K562 (cell line): ENCODE data around the gene SGSH. TPM values are rescaled to one million over a fixed set of nuclear protein-coding genes. Genes with fewer than 3 reads are reported as not detected.
A peak's percentile ranks its signal among the peaks of the same experiment; 100 is the strongest.

ENCODE experiments used
- BCOR ChIP-seq: fragments of 450-650 bp; IDR thresholded peaks from 2 replicates; pipeline ENCODE4 v1.6.1; 2016
- EP400 ChIP-seq: fragments of 450-650 bp; IDR thresholded peaks from 2 replicates; pipeline ENCODE4 v1.6.1; 2017; ENCODE audit warnings: antibody characterized with exemption, mild to moderate bottlenecking, moderate library complexity
- GATAD2A ChIP-seq: fragments of 450-650 bp; IDR thresholded peaks from 2 replicates; pipeline ENCODE4 v1.6.1; 2017
- HDAC8 ChIP-seq: fragments of 450-650 bp; IDR thresholded peaks from 2 replicates; pipeline ENCODE4 v1.6.1; 2016; ENCODE audit warnings: mild to moderate bottlenecking, missing genetic modification characterization, moderate library complexity, missing compliant biosample characterization
- JUN ChIP-seq, 2 experiments: sonication (generic) in 1 of 2; formaldehyde crosslinking in 1 of 2; IDR thresholded peaks; 2 replicates each; pipeline versions ENCODE4 v1.6.1 to v1.8.0; 2012 to 2022; ENCODE audit warnings: borderline replicate concordance in 2 of 2, mild to moderate bottlenecking in 2 of 2, improper control_type of control experiment in 1 of 2, low read depth in 1 of 2, low read length in 1 of 2, missing genetic modification reagents in 1 of 2
- KLF10 ChIP-seq: fragments of 250-450 bp; sonication (Bioruptor Pico); IDR thresholded peaks from 2 replicates; pipeline ENCODE4 v1.6.1; 2021; ENCODE audit warnings: matching md5 sums
- MAX ChIP-seq: sonication (generic); formaldehyde crosslinking; IDR thresholded peaks from 2 replicates; pipeline ENCODE4 v1.9.0; 2022; ENCODE audit warnings: mild to moderate bottlenecking, missing genetic modification reagents
- MEF2A ChIP-seq: IDR thresholded peaks from 2 replicates; pipeline ENCODE4 v1.6.1; 2011; ENCODE audit warnings: low read depth, mild to moderate bottlenecking, low read length, moderate library complexity; ENCODE audit not compliant: control insufficient read depth
- MTA1 ChIP-seq: fragments of 450-650 bp; IDR thresholded peaks from 2 replicates; pipeline ENCODE4 v1.6.1; 2017; ENCODE audit warnings: borderline replicate concordance
- NFRKB ChIP-seq: fragments of 450-650 bp; IDR thresholded peaks from 2 replicates; pipeline ENCODE4 v1.6.1; 2016; ENCODE audit warnings: low read depth
- NRF1 ChIP-seq, 2 experiments: fragments of 450-650 bp; IDR thresholded peaks in 1 of 2; conservative IDR thresholded peaks in 1 of 2; 2 replicates each; pipeline ENCODE4 v1.6.1; 2014; ENCODE audit warnings: mild to moderate bottlenecking in 2 of 2
- POLR2A ChIP-seq: fragments of 450-650 bp; conservative IDR thresholded peaks from 2 replicates; pipeline ENCODE4 v1.6.1; 2016
- SETDB1 ChIP-seq: IDR thresholded peaks from one replicate; pipeline ENCODE4 v1.6.1; 2012; ENCODE audit warnings: low read length, control low read depth, inconsistent platforms
- TEAD4 ChIP-seq, 2 experiments: sonication (generic) in 1 of 2; formaldehyde crosslinking in 1 of 2; IDR thresholded peaks; 2 replicates each; pipeline versions ENCODE4 v1.6.1 to v1.8.0; 2012 to 2022; ENCODE audit warnings: borderline replicate concordance in 1 of 2, inconsistent platforms in 1 of 2, low read length in 1 of 2, mild to moderate bottlenecking in 1 of 2, missing genetic modification reagents in 1 of 2
- ZNF277 ChIP-seq: fragments of 250-450 bp; sonication (Bioruptor Pico); IDR thresholded peaks from 2 replicates; pipeline ENCODE4 v1.8.0; 2022; ENCODE audit warnings: inconsistent platforms, mild to moderate bottlenecking, moderate library complexity, borderline replicate concordance
- ZNF354B ChIP-seq: fragments of 250-450 bp; sonication (Bioruptor Pico); IDR thresholded peaks from 2 replicates; pipeline ENCODE4 v1.4.0; 2020
- polyA plus RNA-seq, 8 experiments: library from polyadenylated mRNA; depleted of rRNA in 4 of 8; stranded (reverse) in 5 of 8; unstranded in 3 of 8; fragments of >200 nt; fragmentation: Nextera tagmentation in 2 of 8; fragmentation: Illumina TruSeq in 1 of 8; extraction: Ambion mirVana in 2 of 8; extraction: Trizol in 1 of 8; gene quantifications; 2 replicates each; pipeline versions ENCODE4 v1.2.1 to v1.2.3, GENCODE V29; 2011 to 2014; ENCODE audit warnings: inconsistent platforms in 1 of 8, missing spikeins in 1 of 8
- total RNA-seq, 7 experiments: library from RNA; depleted of rRNA in 6 of 7; stranded (reverse); fragments of >200 nt in 6 of 7; fragmentation: Illumina TruSeq in 2 of 7; extraction: Trizol in 2 of 7; gene quantifications; 2 replicates each; pipeline versions ENCODE4 v1.2.1 to v1.2.3, GENCODE V29; 2011 to 2021; ENCODE audit warnings: low replicate concordance in 1 of 7
- TF ChIP-seq, protein P1 (sequence below), 2 experiments: IDR thresholded peaks; 2 replicates each; pipeline ENCODE4 v1.6.1; 2012; ENCODE audit warnings: improper control_type of control experiment in 2 of 2, low read depth in 2 of 2, low read length in 2 of 2, borderline replicate concordance in 1 of 2
- TF ChIP-seq, protein P2 (sequence below): fragments of 150-350 bp; conservative IDR thresholded peaks from 2 replicates; pipeline ENCODE4 v1.6.1; 2014; ENCODE audit warnings: low read length
- TF ChIP-seq, protein P3 (sequence below): sonication (generic); formaldehyde crosslinking; IDR thresholded peaks from 2 replicates; pipeline ENCODE4 v1.8.0; 2022; ENCODE audit warnings: mild to moderate bottlenecking, low read depth, missing genetic modification reagents

The SGSH gene
- total and polyA plus RNA-seq, 9 of the 15 experiments (the other 6 are each of a cell fraction or from before 2014, with no cell fraction given) = 0.25 to 15.7 (median 4.9) TPM

DNA sequence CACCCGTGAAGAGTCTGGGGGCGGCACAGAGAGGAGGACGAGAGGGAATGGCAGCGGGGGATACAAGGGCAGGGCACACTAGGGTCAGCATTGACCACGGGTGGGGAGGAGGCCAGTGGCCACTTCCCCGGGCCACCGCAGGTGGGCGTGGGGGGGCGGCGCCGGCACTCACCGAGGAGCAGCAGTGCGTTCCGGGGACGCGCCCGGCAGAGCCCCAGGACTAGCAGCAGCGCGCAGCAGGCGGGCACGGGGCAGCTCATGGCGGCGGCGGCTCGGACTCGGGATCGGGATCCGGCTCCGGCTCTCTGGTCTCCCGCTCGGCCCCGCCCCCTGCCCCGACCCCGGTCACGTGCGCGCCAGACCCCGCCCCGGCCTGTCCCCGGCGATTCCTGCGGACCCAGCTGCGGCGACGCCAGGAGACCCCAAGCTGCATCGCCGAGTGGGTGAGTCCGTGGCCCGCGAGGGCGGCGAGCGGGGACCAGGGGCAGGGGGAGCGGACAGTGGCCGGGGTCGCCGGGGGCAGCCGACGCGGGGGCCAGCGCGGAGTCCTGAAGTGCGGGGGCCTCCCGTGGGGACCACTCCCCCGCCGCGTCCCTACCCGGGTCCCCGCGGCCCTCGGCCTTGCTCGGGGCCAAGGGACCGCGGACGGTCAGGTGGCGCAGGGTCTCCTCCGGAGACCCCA lies at the start of gene SGSH, which contains the start of gene SLC26A11 (continued):
- TF ChIP-seq ZNF277 (CRISPR knock-in tag) (no peak), TEAD4 (IDR thresholded peaks at IDR 0.05; ENCODE audit: low read length) (no peak), TEAD4 (CRISPR knock-in tag; IDR thresholded peaks at IDR 0.05; ENCODE audit: borderline replicate concordance) (no peak), MEF2A (no peak), ZNF354B (CRISPR knock-in tag) (no peak), SETDB1 (no peak), BCOR (no peak), GATAD2A (no peak), KLF10 (no peak), NRF1 (conservative IDR thresholded peaks at IDR 0.05 in 1 of 2, IDR thresholded peaks at IDR 0.05 in 1 of 2) (no peak), HDAC8 (tag) (no peak), NFRKB (peak; percentile 48; the same call in 1 of the 2 replicates), POLR2A (peak; percentile 64), JUN (IDR thresholded peaks at IDR 0.05; ENCODE audit: borderline replicate concordance, low read depth, low read length) (no peak), JUN (CRISPR knock-in tag; IDR thresholded peaks at IDR 0.05; ENCODE audit: borderline replicate concordance) (no peak), MTA1 (no peak), EP400 (0 out of 2 replicates have a peak, but pooled peaks have one; percentile 29), MAX (CRISPR knock-in tag) (peak; percentile 40; the same call in 1 of the 2 replicates)
- TF ChIP-seq, protein P1, sequence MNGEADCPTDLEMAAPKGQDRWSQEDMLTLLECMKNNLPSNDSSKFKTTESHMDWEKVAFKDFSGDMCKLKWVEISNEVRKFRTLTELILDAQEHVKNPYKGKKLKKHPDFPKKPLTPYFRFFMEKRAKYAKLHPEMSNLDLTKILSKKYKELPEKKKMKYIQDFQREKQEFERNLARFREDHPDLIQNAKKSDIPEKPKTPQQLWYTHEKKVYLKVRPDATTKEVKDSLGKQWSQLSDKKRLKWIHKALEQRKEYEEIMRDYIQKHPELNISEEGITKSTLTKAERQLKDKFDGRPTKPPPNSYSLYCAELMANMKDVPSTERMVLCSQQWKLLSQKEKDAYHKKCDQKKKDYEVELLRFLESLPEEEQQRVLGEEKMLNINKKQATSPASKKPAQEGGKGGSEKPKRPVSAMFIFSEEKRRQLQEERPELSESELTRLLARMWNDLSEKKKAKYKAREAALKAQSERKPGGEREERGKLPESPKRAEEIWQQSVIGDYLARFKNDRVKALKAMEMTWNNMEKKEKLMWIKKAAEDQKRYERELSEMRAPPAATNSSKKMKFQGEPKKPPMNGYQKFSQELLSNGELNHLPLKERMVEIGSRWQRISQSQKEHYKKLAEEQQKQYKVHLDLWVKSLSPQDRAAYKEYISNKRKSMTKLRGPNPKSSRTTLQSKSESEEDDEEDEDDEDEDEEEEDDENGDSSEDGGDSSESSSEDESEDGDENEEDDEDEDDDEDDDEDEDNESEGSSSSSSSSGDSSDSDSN (IDR thresholded peaks at IDR 0.05; ENCODE audit: borderline replicate concordance in 1 of 2, low read depth in 2 of 2, low read length in 2 of 2) = peak in 1 of 2 experiments; percentile 71; a peak in 1 of 4 replicates
- TF ChIP-seq, protein P2, sequence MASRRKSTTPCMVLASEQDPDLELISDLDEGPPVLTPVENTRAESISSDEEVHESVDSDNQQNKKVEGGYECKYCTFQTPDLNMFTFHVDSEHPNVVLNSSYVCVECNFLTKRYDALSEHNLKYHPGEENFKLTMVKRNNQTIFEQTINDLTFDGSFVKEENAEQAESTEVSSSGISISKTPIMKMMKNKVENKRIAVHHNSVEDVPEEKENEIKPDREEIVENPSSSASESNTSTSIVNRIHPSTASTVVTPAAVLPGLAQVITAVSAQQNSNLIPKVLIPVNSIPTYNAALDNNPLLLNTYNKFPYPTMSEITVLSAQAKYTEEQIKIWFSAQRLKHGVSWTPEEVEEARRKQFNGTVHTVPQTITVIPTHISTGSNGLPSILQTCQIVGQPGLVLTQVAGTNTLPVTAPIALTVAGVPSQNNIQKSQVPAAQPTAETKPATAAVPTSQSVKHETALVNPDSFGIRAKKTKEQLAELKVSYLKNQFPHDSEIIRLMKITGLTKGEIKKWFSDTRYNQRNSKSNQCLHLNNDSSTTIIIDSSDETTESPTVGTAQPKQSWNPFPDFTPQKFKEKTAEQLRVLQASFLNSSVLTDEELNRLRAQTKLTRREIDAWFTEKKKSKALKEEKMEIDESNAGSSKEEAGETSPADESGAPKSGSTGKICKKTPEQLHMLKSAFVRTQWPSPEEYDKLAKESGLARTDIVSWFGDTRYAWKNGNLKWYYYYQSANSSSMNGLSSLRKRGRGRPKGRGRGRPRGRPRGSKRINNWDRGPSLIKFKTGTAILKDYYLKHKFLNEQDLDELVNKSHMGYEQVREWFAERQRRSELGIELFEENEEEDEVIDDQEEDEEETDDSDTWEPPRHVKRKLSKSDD = no peak
- TF ChIP-seq, protein P3, sequence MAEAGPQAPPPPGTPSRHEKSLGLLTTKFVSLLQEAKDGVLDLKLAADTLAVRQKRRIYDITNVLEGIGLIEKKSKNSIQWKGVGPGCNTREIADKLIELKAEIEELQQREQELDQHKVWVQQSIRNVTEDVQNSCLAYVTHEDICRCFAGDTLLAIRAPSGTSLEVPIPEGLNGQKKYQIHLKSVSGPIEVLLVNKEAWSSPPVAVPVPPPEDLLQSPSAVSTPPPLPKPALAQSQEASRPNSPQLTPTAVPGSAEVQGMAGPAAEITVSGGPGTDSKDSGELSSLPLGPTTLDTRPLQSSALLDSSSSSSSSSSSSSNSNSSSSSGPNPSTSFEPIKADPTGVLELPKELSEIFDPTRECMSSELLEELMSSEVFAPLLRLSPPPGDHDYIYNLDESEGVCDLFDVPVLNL = no peak
